H9 (cell line): Measurements from ENCODE around the gene DDX25. TPM values are rescaled to one million over a fixed set of nuclear protein-coding genes. Genes with fewer than 3 reads are reported as not detected.

Source experiments
- DNase-seq: peaks from one replicate; pipeline ENCODE4 v3.0.0-alpha.2; 2017
- H2AFZ ChIP-seq: one replicate; pipeline ENCODE4 v1.6.1; 2013; ENCODE audit warnings: mild to moderate bottlenecking, low read length, control low read depth, moderate library complexity
- H2AK5ac ChIP-seq: 2 replicates; pipeline ENCODE4 v1.6.1; 2013; ENCODE audit warnings: low read length, control low read depth, mixed read lengths; ENCODE audit not compliant: insufficient read length
- H2BK120ac ChIP-seq: one replicate; pipeline ENCODE4 v1.6.1; 2013; ENCODE audit warnings: low read depth, mild to moderate bottlenecking, low read length, control low read depth, inconsistent platforms; ENCODE audit not compliant: poor library complexity, severe bottlenecking
- H2BK12ac ChIP-seq: 2 replicates; pipeline ENCODE4 v1.6.1; 2013; ENCODE audit warnings: low read length, control low read depth, mixed read lengths, low read depth; ENCODE audit not compliant: insufficient read length
- H2BK15ac ChIP-seq: 2 replicates; pipeline ENCODE4 v1.6.1; 2013; ENCODE audit warnings: low read depth, low read length, control low read depth
- H2BK20ac ChIP-seq: one replicate; pipeline ENCODE4 v1.6.1; 2013; ENCODE audit warnings: low read depth, mild to moderate bottlenecking, low read length, control low read depth, inconsistent platforms; ENCODE audit not compliant: poor library complexity, severe bottlenecking
- H2BK5ac ChIP-seq: 2 replicates; pipeline ENCODE4 v1.6.1; 2013; ENCODE audit warnings: low read length, control low read depth, mixed read lengths; ENCODE audit not compliant: insufficient read length
- H3K14ac ChIP-seq: 2 replicates; pipeline ENCODE4 v1.6.1; 2013; ENCODE audit warnings: low read length, control low read depth; ENCODE audit not compliant: insufficient read depth
- H3K18ac ChIP-seq: 2 replicates; pipeline ENCODE4 v1.6.1; 2013; ENCODE audit warnings: low read depth, mild to moderate bottlenecking, mixed read lengths, low read length, control low read depth; ENCODE audit not compliant: insufficient read length
- H3K23ac ChIP-seq: 2 replicates; pipeline ENCODE4 v1.6.1; 2013; ENCODE audit warnings: low read length, control low read depth, mixed read lengths, low read depth; ENCODE audit not compliant: insufficient read length
- H3K23me2 ChIP-seq: 2 replicates; pipeline ENCODE4 v1.6.1; 2013; ENCODE audit warnings: low read depth, mild to moderate bottlenecking, mixed read lengths, low read length, control low read depth; ENCODE audit not compliant: insufficient read length, poor library complexity, severe bottlenecking
- H3K27ac ChIP-seq: 2 replicates; pipeline ENCODE4 v1.5.1; 2013; ENCODE audit warnings: low read length, control low read depth, mixed read lengths, low read depth; ENCODE audit not compliant: insufficient read length
- H3K27me3 ChIP-seq: 2 replicates; pipeline ENCODE4 v1.6.1; 2013; ENCODE audit warnings: low read length, control low read depth, inconsistent platforms; ENCODE audit not compliant: insufficient read depth
- H3K4ac ChIP-seq: 2 replicates; pipeline ENCODE4 v1.6.1; 2013; ENCODE audit warnings: low read depth, mild to moderate bottlenecking, control low read depth, inconsistent platforms, low read length, moderate library complexity
- H3K4me1 ChIP-seq: 2 replicates; pipeline ENCODE4 v1.6.1; 2013; ENCODE audit warnings: low read length, control low read depth, inconsistent platforms; ENCODE audit not compliant: insufficient read depth
- H3K4me2 ChIP-seq: 2 replicates; pipeline ENCODE4 v1.6.1; 2013; ENCODE audit warnings: low read length, control low read depth, mixed read lengths; ENCODE audit not compliant: insufficient read length, insufficient read depth
- H3K56ac ChIP-seq: 2 replicates; pipeline ENCODE4 v1.6.1; 2013; ENCODE audit warnings: low read depth, mild to moderate bottlenecking, mixed read lengths, low read length, control low read depth; ENCODE audit not compliant: insufficient read length
- H3K79me1 ChIP-seq: 2 replicates; pipeline ENCODE4 v1.6.1; 2013; ENCODE audit warnings: low read depth, mild to moderate bottlenecking, moderate library complexity, low read length, control low read depth, inconsistent platforms; ENCODE audit not compliant: insufficient read depth, poor library complexity, severe bottlenecking
- H3K79me2 ChIP-seq: 2 replicates; pipeline ENCODE4 v1.6.1; 2013; ENCODE audit warnings: low read length, control low read depth, inconsistent platforms; ENCODE audit not compliant: insufficient read depth
- H3K9ac ChIP-seq: 2 replicates; pipeline ENCODE4 v1.6.1; 2013; ENCODE audit warnings: low read length, control low read depth, mixed read lengths; ENCODE audit not compliant: insufficient read length; ENCODE audit errors: extremely low read depth
- H3K9me3 ChIP-seq: one replicate; pipeline ENCODE4 v1.6.1; 2013; ENCODE audit warnings: low read depth, low read length, inconsistent platforms; ENCODE audit not compliant: control insufficient read depth
- H3T11ph ChIP-seq: one replicate; pipeline ENCODE4 v1.6.1; 2013; ENCODE audit warnings: mild to moderate bottlenecking, low read length, control low read depth, inconsistent platforms
- H4K20me1 ChIP-seq: one replicate; pipeline ENCODE4 v1.6.1; 2013; ENCODE audit not compliant: control insufficient read depth, insufficient read length, insufficient read depth
- H4K5ac ChIP-seq: 2 replicates; pipeline ENCODE4 v1.6.1; 2013; ENCODE audit warnings: low read depth, mild to moderate bottlenecking, mixed read lengths, low read length, control low read depth; ENCODE audit not compliant: insufficient read length
- H4K8ac ChIP-seq: replicated peaks from 2 replicates; pipeline ENCODE4 v1.6.1; 2013; ENCODE audit warnings: low read length, control low read depth, mixed read lengths, low read depth; ENCODE audit not compliant: insufficient read length
- H4K91ac ChIP-seq: 2 replicates; pipeline ENCODE4 v1.6.1; 2013; ENCODE audit warnings: low read depth, mild to moderate bottlenecking, moderate library complexity, mixed read lengths, low read length, control low read depth; ENCODE audit not compliant: insufficient read length
- H3K27ac Mint-ChIP-seq, 3 experiments: 2 replicates in 2 of 3; 3 replicates in 1 of 3; pipeline ENCODE4 v1.8.0; 2020 to 2021; ENCODE audit warnings: mixed read lengths in 3 of 3, mild to moderate bottlenecking in 1 of 3, moderate library complexity in 1 of 3
- H3K27me3 Mint-ChIP-seq: 2 replicates; pipeline ENCODE4 v1.8.0; 2021; ENCODE audit warnings: low read depth, mild to moderate bottlenecking, moderate library complexity, mixed read lengths
- H3K36me3 Mint-ChIP-seq, 3 experiments: 2 replicates in 2 of 3; 3 replicates in 1 of 3; pipeline ENCODE4 v1.8.0; 2020 to 2021; ENCODE audit warnings: low read depth in 3 of 3, mixed read lengths in 3 of 3; ENCODE audit not compliant: insufficient read depth in 1 of 3
- H3K4me1 Mint-ChIP-seq, 2 experiments: 2 replicates each; pipeline ENCODE4 v1.8.0; 2020; ENCODE audit warnings: mixed read lengths in 2 of 2
- H3K4me3 Mint-ChIP-seq, 2 experiments: 2 replicates in 1 of 2; 3 replicates in 1 of 2; pipeline ENCODE4 v1.8.0; 2020 to 2021; ENCODE audit warnings: mild to moderate bottlenecking in 2 of 2, mixed read lengths in 2 of 2, moderate library complexity in 1 of 2
- H3K9me3 Mint-ChIP-seq, 2 experiments: 2 replicates in 1 of 2; 3 replicates in 1 of 2; pipeline ENCODE4 v1.8.0; 2020; ENCODE audit warnings: mild to moderate bottlenecking in 2 of 2, mixed read lengths in 2 of 2, moderate library complexity in 1 of 2
- WGBS: extraction: QIAGEN DNeasy Blood & Tissue Kit; methylation state at CpG from one replicate; pipeline ENCODE4 v1.1.7; 2013; ENCODE audit warnings: missing lambda C conversion rate, low lambda C conversion rate, mixed read lengths; ENCODE audit not compliant: insufficient read length; ENCODE audit errors: extremely low coverage; 5-methylcytosine and 5-hydroxymethylcytosine counted together
- total RNA-seq: library from RNA; stranded (reverse); gene quantifications from 2 replicates; pipeline ENCODE4 v1.2.1, GENCODE V29; 2021
- TF ChIP-seq, protein P1 (sequence below): fragments of 200-600 bp; sonication (generic); conservative IDR thresholded peaks from 3 replicates; pipeline ENCODE4 v1.8.0; 2021; ENCODE audit warnings: antibody characterized with exemption, mild to moderate bottlenecking

DDX25 gene
- total RNA-seq, 1 experiment from 2014 or later, result 6.9 TPM

DNA sequence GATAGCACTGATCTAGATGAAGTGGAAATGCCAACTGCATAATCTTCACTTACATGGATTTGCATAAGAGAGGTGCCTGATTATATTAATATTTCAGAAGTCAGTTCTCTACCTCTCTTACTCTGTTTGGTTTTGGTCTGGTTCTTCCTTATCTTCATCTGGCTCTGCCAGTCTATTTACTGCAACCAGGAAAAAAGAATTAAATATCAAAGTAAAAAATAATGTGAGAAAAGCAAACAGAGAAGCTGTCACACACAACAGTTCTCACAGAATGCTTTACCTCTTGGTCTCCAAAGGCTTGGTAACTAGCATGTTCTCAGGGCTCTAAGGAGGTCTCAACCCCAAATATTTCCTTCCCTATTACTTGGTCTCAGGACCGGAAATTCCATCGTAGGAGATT is 48.3 kb downstream of the DDX25 start:
- no CpG with 5 or more reads among the region's 2 CpGs for WGBS
- H3K9me3 ChIP-seq, result no peaks in the 10 kb centered on the region
- no peak overlapping the region for H3K4ac ChIP-seq
- H3K56ac ChIP-seq, result no peak overlapping the region
- no peak overlapping the region for H3K14ac ChIP-seq
- H2BK12ac ChIP-seq, result no peak overlapping the region
- no peak overlapping the region for H4K8ac ChIP-seq
- TF ChIP-seq, protein P1, sequence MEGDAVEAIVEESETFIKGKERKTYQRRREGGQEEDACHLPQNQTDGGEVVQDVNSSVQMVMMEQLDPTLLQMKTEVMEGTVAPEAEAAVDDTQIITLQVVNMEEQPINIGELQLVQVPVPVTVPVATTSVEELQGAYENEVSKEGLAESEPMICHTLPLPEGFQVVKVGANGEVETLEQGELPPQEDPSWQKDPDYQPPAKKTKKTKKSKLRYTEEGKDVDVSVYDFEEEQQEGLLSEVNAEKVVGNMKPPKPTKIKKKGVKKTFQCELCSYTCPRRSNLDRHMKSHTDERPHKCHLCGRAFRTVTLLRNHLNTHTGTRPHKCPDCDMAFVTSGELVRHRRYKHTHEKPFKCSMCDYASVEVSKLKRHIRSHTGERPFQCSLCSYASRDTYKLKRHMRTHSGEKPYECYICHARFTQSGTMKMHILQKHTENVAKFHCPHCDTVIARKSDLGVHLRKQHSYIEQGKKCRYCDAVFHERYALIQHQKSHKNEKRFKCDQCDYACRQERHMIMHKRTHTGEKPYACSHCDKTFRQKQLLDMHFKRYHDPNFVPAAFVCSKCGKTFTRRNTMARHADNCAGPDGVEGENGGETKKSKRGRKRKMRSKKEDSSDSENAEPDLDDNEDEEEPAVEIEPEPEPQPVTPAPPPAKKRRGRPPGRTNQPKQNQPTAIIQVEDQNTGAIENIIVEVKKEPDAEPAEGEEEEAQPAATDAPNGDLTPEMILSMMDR, result no peak
- H2BK120ac ChIP-seq, result no peak overlapping the region
- no peaks in the 10 kb centered on the region for H3K4me1 ChIP-seq
- H3K27ac Mint-ChIP-seq, result no peak overlapping the region
- no peak overlapping the region for H2AFZ ChIP-seq
- no peaks in the 10 kb centered on the region; the same call in 1 of the 2 replicates for H3K27me3 Mint-ChIP-seq
- no peaks in the 10 kb centered on the region for H3K79me1 ChIP-seq
- H3K9ac ChIP-seq, result no peak overlapping the region
- H2BK5ac ChIP-seq, result no peak overlapping the region
- no peak overlapping the region for H3K4me2 ChIP-seq
- no peak overlapping the region for H2BK15ac ChIP-seq
- no peaks in the 10 kb centered on the region for H4K20me1 ChIP-seq
- H4K91ac ChIP-seq, result no peak overlapping the region
- H2AK5ac ChIP-seq, result no peak overlapping the region
- no peak overlapping the region for H3K27ac ChIP-seq
- no peak overlapping the region for H3T11ph ChIP-seq
- H3K23me2 ChIP-seq, result no peaks in the 10 kb centered on the region
- H3K23ac ChIP-seq, result no peak overlapping the region
- no peaks in the 10 kb centered on the region for H3K79me2 ChIP-seq
- H4K5ac ChIP-seq, result no peak overlapping the region
- no peaks in the 10 kb centered on the region for H3K27me3 ChIP-seq
- H3K18ac ChIP-seq, result no peak overlapping the region
- H3K36me3 Mint-ChIP-seq, result peaks cover 0 to 15% (median 0%) of the 10 kb centered on the region in 3 experiments; a peak in 4 of 7 replicates
- DNase-seq, result no peak
- peaks cover 8 to 12% of the 10 kb centered on the region in 2 experiments for H3K4me1 Mint-ChIP-seq
- no peak overlapping the region for H3K4me3 Mint-ChIP-seq
- no peak overlapping the region for H2BK20ac ChIP-seq
- H3K9me3 Mint-ChIP-seq, result no peaks in the 10 kb centered on the region
